Activated naive CD8-positive, alpha-beta T cell treated with anti-CD3 and anti-CD28 coated beads, Interleukin-2, amount 50 U/mL, for 16 hours (primary cell): Measurements from ENCODE around the gene KCNQ5.

Experiments
- DNase-seq: peaks from one replicate; pipeline ENCODE4 v3.0.0-alpha.2; 2020; ENCODE audit warnings: low read depth, low spot score

KCNQ5 gene

DNA sequence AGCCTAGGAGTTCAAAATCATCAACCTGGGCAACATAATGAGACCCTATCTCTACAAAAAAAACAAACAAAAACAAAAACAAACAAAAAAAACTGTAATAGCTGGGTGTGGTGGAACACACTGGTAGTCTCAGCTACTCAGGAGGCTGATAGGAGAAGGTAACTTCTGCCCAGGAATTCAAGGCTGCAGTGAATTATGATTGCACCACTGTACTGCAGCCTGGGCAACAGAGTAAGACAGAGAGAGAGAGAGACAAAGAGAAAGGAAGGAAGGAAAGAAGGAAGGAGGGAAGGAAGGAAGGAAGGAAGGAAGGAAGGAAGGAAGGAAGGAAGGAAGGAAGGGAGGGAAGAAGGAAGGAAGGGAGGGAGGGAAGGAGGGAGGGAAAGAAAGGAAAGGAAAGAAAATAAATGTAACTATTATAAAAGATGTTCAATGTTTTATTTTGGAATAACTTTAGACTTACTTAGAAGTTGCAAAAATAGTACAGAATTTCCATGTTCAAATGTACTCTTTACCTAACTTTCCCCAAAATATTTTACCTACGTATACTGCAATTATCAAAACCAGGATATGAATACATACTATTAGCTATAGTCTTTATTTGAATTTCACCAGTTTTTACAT is 428.2 kb downstream of the KCNQ5 start:
- DNase-seq, result no peak

- no peak for DNase-seq
Observed at GRCh38 chr6:73050706-73051105, 428.8 kb downstream of the KCNQ5 start.

DNA sequence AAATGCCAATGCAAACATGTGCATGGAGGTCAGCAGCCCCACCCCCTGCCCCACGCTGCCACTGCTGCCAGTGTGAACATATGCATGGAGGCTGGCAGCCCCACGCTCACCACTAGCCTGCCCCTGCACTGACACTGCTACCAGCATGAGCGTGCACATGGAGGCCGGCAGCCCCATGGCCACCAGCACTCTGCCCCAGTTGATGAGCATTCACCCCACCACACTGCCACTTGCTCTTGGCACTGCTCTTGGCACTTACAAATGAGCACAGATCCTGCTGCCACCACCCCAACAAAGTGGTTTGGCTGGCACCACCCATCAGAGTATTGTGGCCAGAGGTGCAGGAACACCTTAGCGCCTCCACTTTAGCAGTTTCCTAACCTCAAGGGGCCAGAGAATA is 429.3 kb downstream of the KCNQ5 start:
- DNase-seq, result no peak

DNA sequence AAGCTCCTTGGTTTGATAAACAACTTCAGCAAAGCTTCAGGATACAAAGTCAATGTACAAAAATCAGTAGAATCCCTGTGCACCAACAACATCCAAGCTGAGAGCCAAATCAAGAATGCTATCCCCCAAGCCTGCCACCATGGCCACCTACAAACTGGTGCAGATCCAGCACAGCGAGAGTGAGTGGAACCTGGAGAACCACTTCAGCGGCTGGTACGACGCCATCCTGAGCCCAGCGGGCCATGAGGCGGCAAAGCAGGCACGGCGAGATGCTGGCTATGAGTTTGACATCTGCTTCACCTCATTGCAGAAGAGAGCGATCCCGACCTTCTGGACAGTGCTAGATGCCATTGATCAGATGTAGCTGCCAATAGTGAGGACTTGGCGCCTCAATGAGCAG is 433.1 kb downstream of the KCNQ5 start:
- no peak for DNase-seq

GRCh38 chr6:73058736-73059135 is 436.9 kb downstream of the KCNQ5 start:
- DNase-seq, result no peak

- DNase-seq, result no peak
Observed at GRCh38 chr6:73062130-73062529, 440.3 kb downstream of the KCNQ5 start.

DNA sequence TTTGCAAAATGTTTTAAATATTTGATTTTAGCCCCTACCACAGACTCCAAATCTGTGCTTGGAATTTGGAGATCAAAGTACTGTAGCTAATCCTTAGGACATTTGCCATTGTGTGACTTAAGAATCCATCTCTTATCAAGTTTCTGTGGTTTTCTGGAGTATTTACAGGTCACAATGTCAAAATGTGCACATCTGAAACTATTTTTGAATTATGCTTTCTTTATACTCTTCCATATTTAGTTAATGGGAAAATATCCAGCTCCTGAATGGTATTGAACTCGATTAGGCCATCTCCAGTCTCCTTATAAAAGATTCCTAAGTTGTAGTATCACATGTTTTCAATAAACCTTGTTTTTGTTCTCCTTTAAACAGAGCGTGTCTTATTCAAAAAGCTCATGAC is 441.0 kb downstream of the KCNQ5 start:
- DNase-seq, result no peak

DNA sequence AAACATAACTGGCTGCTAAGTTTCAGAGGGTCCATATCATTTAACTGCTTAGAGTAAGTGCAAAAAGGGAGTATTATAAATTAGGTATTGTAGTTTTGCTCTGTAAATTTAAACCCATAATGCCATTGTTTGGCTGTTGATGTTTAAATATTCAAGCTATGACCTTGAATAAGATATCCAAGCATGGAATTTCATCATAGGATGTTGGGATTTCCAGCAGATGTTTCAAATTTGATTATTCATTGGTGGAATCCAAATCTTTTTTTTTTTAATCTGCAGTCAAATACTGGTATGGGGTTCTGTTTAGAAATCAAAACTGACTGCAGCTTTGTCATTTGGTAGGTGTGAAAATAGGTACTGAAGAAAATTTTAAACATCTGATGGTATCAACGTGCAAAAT is 442.4 kb downstream of the KCNQ5 start:
- no peak for DNase-seq

DNA sequence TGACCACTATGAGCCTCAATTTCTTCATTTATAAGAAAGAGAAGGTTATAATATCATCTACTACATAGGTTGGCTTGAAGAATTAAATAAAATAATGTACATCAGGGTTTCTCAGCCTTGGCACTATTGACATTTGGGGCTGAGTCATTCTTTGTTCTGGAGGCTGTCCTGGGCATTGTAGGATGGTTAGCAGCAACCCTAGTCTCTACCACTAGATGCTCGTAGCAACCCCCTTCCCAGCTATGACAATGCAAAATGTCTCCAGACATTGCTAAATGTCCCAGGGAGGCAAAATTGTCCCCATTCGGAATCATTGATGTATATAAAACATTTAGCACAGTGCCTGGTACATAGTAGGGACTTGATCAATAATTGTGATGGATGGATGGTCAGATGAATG is 451.4 kb downstream of the KCNQ5 start:
- DNase-seq, result no peak

DNA sequence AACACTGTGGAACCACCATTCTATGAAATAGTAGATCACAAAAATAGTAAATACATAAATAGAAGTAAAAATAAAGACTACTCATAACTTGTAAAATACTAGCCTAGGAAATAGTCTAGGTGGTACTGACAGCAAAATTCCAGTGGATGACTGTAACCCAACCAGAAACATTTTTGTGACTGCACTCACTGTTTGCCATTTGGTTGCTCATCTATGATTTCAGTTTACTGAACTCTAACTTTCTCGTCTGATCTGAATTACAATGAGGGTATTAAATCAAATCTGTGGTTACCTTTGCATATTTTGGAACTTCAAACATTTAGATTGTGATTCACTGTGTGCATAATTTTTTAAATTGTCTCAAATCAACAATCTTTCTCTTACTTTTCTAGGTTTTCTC is 452.3 kb downstream of the KCNQ5 start:
- DNase-seq, result no peak

DNA sequence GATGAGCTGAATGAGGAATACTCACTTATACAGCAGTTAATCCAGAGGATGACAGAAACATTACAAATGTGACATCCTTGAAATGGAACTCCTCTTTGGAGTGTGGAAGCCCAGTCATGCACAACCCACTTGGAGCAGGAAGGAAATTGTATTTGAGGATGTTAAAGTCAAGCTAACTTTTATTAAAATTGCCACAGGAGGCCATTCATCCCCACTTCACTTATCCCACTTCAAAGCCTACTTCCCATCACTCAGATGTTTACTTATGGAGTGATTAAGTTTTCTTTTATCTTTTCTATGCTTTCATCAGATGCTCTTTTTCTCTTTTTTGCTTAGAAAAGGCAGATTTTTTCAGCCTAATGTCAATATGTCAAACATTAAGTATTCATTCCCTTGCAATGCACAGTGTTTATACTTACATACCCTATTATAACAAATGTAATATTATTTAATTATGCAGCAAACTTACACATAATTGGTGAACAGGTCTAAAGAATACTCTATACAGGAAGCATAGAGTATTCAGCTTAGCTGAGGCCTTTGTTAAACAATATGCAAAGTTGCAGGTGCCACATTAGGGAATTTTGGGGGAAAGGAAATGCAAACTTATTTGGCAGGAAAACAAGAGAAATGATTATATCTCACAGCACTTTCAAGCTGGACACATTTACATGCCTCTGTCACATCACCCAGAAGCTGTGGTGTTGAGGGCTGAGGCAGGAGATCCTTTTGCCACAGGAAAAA is 454.5 kb downstream of the KCNQ5 start:
- no peak for DNase-seq

GRCh38 chr6:73078333-73078862 is 456.5 kb downstream of the KCNQ5 start:
- DNase-seq, result no peak

DNA sequence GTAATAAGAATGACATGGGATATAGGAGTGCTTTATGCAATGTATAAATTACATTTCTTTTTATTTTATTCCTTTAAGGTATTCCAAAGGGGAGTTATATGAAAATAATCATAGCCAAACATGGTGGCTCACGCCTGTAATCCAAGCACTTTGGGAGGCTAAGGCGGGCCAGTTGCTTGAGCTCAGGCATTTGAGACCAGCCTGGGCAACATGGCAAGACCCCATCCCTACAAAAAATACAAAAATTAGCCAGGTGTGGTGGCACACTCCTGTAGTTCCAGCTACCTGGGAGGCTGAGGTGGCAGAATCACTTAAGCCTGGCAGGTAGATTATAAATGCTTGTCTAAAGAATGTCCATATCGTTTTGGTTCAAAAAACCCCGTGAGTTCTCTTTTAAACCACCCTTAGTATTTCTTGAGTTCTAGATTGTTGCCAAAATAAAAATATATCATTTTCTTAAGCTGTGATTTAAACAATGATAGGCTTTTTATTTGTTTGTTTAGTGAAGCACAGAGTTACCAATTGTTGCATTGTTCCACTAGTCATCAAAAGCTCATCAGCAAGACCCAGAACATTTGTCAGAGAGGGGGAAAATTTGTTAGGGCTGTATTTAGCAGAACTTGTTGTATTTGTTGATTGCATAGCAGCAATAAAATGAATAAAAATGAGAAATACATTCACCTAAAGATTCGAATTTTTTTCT is 457.2 kb downstream of the KCNQ5 start:
- no peak for DNase-seq

GRCh38 chr6:73079611-73079955 is 457.7 kb downstream of the KCNQ5 start:
- no peak for DNase-seq

DNA sequence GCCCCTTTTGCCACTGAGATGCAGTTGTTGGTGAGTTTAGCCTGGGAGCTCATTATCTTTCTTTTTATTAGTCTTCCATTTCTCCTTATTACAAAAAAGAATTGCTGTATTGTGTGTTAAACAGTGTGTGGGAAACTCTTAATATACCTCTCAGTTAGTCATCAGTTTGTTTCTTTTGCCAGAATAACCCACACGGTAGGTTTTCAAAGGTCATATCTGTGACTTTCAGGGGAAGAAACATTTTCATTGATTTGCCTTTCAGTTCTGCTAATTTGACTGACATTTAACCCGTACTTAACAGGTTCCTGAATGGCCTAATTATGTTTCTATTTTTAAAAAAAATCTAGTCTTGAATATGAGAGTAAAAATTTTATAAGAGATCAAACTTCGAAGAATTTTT is 458.1 kb downstream of the KCNQ5 start:
- DNase-seq, result no peak

- DNase-seq, result no peak
Observed at GRCh38 chr6:73081955-73082354, 460.1 kb downstream of the KCNQ5 start.

DNA sequence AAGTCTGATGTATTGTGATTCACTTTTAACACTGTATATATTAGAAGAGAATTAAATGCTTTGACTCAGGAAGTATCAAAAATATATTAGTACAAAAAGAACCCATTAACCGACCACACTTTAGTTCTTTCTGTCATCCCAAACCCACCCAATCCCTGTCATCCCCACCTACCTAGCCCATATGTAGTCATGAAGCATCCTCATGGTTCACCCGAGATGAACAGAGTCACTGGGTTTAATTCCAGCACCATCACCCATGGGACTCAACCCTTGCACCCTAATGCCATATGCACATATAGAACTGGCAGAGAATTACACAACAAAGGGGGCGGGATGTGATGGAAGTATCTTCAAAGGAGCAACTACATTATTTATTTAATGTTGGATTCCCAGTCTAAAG is 462.0 kb downstream of the KCNQ5 start:
- no peak for DNase-seq

DNA sequence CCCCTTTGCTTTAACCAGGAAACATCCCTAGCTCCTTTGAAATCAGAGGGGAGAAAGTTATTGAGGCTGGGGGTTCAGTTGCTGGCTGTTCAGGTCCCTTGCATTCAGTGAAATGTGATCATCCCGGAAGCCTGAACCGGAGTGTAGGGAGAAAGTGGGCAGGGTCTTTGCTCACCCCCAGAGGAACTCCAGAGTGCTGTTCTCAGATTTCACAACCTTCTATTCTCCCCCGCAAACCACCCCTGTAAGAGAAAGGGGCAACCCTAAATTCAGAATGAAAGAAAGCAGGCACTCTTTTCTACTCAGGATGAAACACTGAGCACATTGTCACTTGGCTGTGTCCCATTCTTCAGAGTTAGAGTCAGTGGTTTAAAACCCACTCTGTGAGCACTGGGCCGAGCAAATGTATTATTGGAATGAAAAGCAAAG is 463.6 kb downstream of the KCNQ5 start:
- DNase-seq, result no peak

GRCh38 chr6:73086726-73087125 is 464.9 kb downstream of the KCNQ5 start:
- DNase-seq, result no peak

- DNase-seq, result no peak
Observed at GRCh38 chr6:73088138-73088813, 466.4 kb downstream of the KCNQ5 start.

DNA sequence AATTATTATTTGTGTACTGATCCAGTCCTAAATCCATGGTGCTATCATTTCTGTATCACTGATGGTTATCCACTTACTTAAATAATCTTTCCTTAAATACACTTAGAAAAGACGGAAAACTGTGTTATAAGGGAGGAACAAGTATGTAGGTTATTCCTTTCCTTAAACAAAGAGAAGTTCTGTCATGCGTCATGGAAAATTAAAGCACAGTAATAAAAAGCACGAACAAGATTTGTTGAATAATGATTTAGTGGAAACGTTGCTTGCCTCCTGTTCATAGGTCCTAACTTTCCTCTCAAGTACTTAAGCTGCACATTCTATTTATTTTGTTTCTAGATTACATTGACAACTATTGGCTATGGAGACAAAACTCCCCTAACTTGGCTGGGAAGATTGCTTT is 483.1 kb downstream of the KCNQ5 start:
- DNase-seq, result no peak

- no peak for DNase-seq
Observed at GRCh38 chr6:73107016-73107415, 485.2 kb downstream of the KCNQ5 start.
